A549 (cell line): ENCODE results near the gene SEPTIN12. TPM values are rescaled to one million over a fixed set of nuclear protein-coding genes. Genes with fewer than 3 reads are reported as not detected.

ENCODE experiments used
- ATAC-seq, 2 experiments: fragments of 200-7000 bp in 1 of 2; fragments of >200 bp in 1 of 2; cut with Nextera tagmentation in 1 of 2; cut with Tn5 transposase in 1 of 2; 3 replicates each; pipeline versions ENCODE4 v1.8.0 to v1.9.1; 2018 to 2020; ENCODE audit warnings: mild to moderate bottlenecking in 1 of 2, moderate library complexity in 1 of 2
- CTCF ChIA-PET: fragments of 300-600 bp; sonication (Branson Sonifier 250); formaldehyde crosslinking; extraction: SDS; loops from one replicate; lab custom pipeline; 2021; ENCODE audit warnings: antibody characterized with exemption, inconsistent platforms; lab: Yijun Ruan, JAX
- POLR2A ChIA-PET: fragments of 350-600 bp; formaldehyde crosslinking; extraction: SDS; loops from one replicate; lab custom pipeline; 2021; ENCODE audit warnings: antibody characterized with exemption, inconsistent platforms; lab: Yijun Ruan, JAX
- DNase-seq, 2 experiments: peaks; one replicate each; pipeline versions ENCODE4 v3.0.0 to v3.0.0-alpha.2; 2011 to 2016; ENCODE audit warnings: low read depth in 1 of 2, low spot score in 1 of 2
- FAIRE-seq: peaks from 2 replicates; lab custom pipeline; 2011; peaks lifted over from hg19 to GRCh38; lab: Jason Lieb, UNC
- H3K27ac ChIP-seq, 2 experiments: fragments of >200 bp; sonication (Bioruptor Twin); formaldehyde crosslinking; 3 replicates each; pipeline ENCODE4 v1.5.1; 2016 to 2017
- H3K4me1 ChIP-seq: fragments of >200 bp; sonication (Bioruptor Twin); formaldehyde crosslinking; 3 replicates; pipeline ENCODE4 v1.6.1; 2016
- H3K4me2 ChIP-seq: fragments of >200 bp; sonication (Bioruptor Twin); formaldehyde crosslinking; 3 replicates; pipeline ENCODE4 v1.6.1; 2016
- H3K4me3 ChIP-seq: fragments of >200 bp; sonication (Bioruptor Twin); formaldehyde crosslinking; 3 replicates; pipeline ENCODE4 v1.5.1; 2016
- H3K9me3 ChIP-seq: fragments of >200 bp; sonication (Bioruptor Twin); formaldehyde crosslinking; 3 replicates; pipeline ENCODE4 v1.6.1; 2016
- BHLHE40 ChIP-seq: IDR thresholded peaks from 2 replicates; pipeline ENCODE4 v1.6.1; 2012; ENCODE audit warnings: low read depth, low read length, inconsistent platforms
- CBX8 ChIP-seq: fragments of 200-600 bp; sonication (generic); IDR thresholded peaks from 2 replicates; pipeline ENCODE4 v1.6.1; 2016
- EHF ChIP-seq: fragments of 250-450 bp; sonication (Bioruptor Pico); IDR thresholded peaks from 2 replicates; pipeline ENCODE4 v1.5.0; 2020; ENCODE audit warnings: mild to moderate bottlenecking
- EP300 ChIP-seq, 2 experiments: fragments of >200 bp; sonication (Bioruptor Twin); formaldehyde crosslinking; IDR thresholded peaks; 2 replicates in 1 of 2; 3 replicates in 1 of 2; pipeline ENCODE4 v1.6.1; 2016 to 2017
- FOSL2 ChIP-seq, 2 experiments: fragments of 450-650 bp in 1 of 2; fragments of >200 bp in 1 of 2; sonication (Bioruptor Twin) in 1 of 2; formaldehyde crosslinking; IDR thresholded peaks; 2 replicates each; pipeline versions ENCODE4 v1.5.0 to v1.6.1; 2016 to 2020; ENCODE audit warnings: mild to moderate bottlenecking in 1 of 2, moderate library complexity in 1 of 2
- GATA3 ChIP-seq: IDR thresholded peaks from 2 replicates; pipeline ENCODE4 v1.6.1; 2012; ENCODE audit warnings: borderline replicate concordance
- HOXB5 ChIP-seq: fragments of 250-450 bp; sonication (Bioruptor Pico); IDR thresholded peaks from 2 replicates; pipeline ENCODE4 v1.5.0; 2020; ENCODE audit warnings: mild to moderate bottlenecking, moderate library complexity
- JUN ChIP-seq, 2 experiments: fragments of >200 bp; sonication (Bioruptor Twin); formaldehyde crosslinking; IDR thresholded peaks; 2 replicates in 1 of 2; 3 replicates in 1 of 2; pipeline ENCODE4 v1.6.1; 2016 to 2017
- KDM1A ChIP-seq: fragments of 200-600 bp; sonication (generic); IDR thresholded peaks from 2 replicates; pipeline ENCODE4 v1.6.1; 2016; ENCODE audit warnings: low read depth, mild to moderate bottlenecking
- KDM5A ChIP-seq: fragments of 200-600 bp; sonication (generic); IDR thresholded peaks from 2 replicates; pipeline ENCODE4 v1.6.1; 2016; ENCODE audit warnings: antibody characterized with exemption, mild to moderate bottlenecking
- MAFK ChIP-seq: fragments of 450-650 bp; IDR thresholded peaks from 2 replicates; pipeline ENCODE4 v1.6.1; 2014; ENCODE audit not compliant: partially characterized antibody
- POLR2A ChIP-seq: IDR thresholded peaks from 2 replicates; pipeline ENCODE4 v1.6.1; 2012; ENCODE audit warnings: mild to moderate bottlenecking, low read length
- RAD21 ChIP-seq, 2 experiments: fragments of >200 bp in 1 of 2; sonication (Bioruptor Twin) in 1 of 2; formaldehyde crosslinking in 1 of 2; IDR thresholded peaks in 1 of 2; conservative IDR thresholded peaks in 1 of 2; 2 replicates in 1 of 2; 3 replicates in 1 of 2; pipeline ENCODE4 v1.6.1; 2012 to 2018; ENCODE audit warnings: inconsistent platforms in 1 of 2
- RFX5 ChIP-seq: fragments of 450-650 bp; IDR thresholded peaks from 2 replicates; pipeline ENCODE4 v1.7.1; 2014; ENCODE audit warnings: antibody characterized with exemption, mild to moderate bottlenecking, moderate library complexity
- RNF2 ChIP-seq: fragments of 200-600 bp; sonication (generic); IDR thresholded peaks from 2 replicates; pipeline ENCODE4 v1.6.1; 2016; ENCODE audit warnings: low read depth, mild to moderate bottlenecking, antibody characterized with exemption, moderate library complexity, borderline replicate concordance
- SREBF2 ChIP-seq: fragments of 450-650 bp; IDR thresholded peaks from 2 replicates; pipeline ENCODE4 v1.6.1; 2014; ENCODE audit warnings: mild to moderate bottlenecking, moderate library complexity
- ZC3H11A ChIP-seq: fragments of 450-650 bp; IDR thresholded peaks from 2 replicates; pipeline ENCODE4 v1.6.1; 2014; ENCODE audit warnings: antibody characterized with exemption, mild to moderate bottlenecking
- WGBS: methylation state at CpG from one replicate; pipeline ENCODE4 v1.1.6; 2017; ENCODE audit errors: missing lambda C conversion rate; 5-methylcytosine and 5-hydroxymethylcytosine counted together
- polyA plus RNA-seq, 4 experiments: library from polyadenylated mRNA; depleted of rRNA in 3 of 4; stranded (reverse); fragments of >200 nt; fragmentation: RNase III in 1 of 4; extraction: RNeasy Plus Mini Kit Qiagen cat#74134 plus additional on column Dnase treatment in 1 of 4; gene quantifications; 2 replicates in 3 of 4; 3 replicates in 1 of 4; pipeline ENCODE4 v1.2.3, GENCODE V29; 2011 to 2017
- TF ChIP-seq, protein P1 (sequence below): fragments of 450-650 bp; IDR thresholded peaks from 2 replicates; pipeline ENCODE4 v1.6.1; 2014; ENCODE audit warnings: antibody characterized with exemption
- TF ChIP-seq, protein P2 (sequence below): fragments of 250-450 bp; sonication (Bioruptor Pico); IDR thresholded peaks from 2 replicates; pipeline ENCODE4 v1.5.0; 2020; ENCODE audit warnings: low read depth, mild to moderate bottlenecking, moderate library complexity
- TF ChIP-seq, protein P3 (sequence below): fragments of >200 bp; sonication (Bioruptor Twin); formaldehyde crosslinking; IDR thresholded peaks from 3 replicates; pipeline ENCODE4 v1.5.1; 2016
- TF ChIP-seq, protein P4 (sequence below): fragments of >200 bp; sonication (Bioruptor Twin); formaldehyde crosslinking; IDR thresholded peaks from 2 replicates; pipeline ENCODE4 v1.6.1; 2016

Gene SEPTIN12
- polyA plus RNA-seq, 2 of the 4 experiments (the other 2 are of a cell fraction): 0.14 TPM; not detected in 1

DNA sequence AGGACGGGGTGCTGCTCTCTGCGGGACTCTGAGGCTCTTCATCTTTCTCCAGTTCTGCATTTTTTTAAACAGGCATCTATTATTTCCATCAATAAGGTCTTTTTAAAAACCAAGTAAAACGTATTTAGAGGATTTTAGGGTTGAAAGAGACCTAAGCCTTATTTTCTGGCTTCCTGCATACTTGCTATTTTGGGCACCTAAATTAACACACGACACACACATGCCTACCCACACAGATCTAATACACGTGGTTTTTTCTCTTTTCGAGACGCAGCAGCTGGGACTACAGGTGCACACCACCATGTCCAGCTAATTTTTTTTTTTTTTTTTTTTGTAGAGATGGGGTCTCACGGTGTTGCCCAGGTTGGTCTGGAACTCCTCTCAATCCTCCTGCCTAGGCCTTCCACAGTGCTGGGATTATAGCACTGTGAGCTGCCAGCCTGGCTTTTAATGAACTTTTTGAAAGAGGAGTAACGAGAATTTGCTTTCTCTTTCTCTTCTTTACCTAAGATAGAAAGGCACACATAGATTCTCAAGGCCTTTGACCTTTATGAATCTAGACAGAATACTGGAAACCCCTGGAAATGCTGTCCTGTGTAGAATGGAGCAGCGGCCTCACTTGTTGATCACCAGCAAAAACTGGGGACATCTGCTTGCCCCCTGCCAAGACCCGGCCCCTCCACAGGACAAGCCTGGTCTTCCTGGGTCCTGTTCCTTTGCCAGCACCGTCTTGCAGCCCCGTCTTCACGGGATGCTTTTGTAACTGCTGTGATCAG is 40.1 kb downstream of the SEPTIN12 start:
- ChIA-PET CTCF (interaction anchor here (1.3 to 1.6 kb wide), 2 partner anchors 8 to 21 kb away, joined by 3 to 5 read pairs; no protein-coding TSS in a partner anchor), POLR2A (interaction anchor here (0.7 to 1.5 kb wide), 2 partner anchors 13 to 21 kb away, joined by 3 to 7 read pairs; partner anchors contain the start of gene DNAAF8)
- Histone ChIP-seq H3K4me1 (no peaks in the 10 kb centered on the region), H3K4me3 (no peak overlapping the region), H3K27ac (no peak overlapping the region), H3K4me2 (no peak overlapping the region), H3K9me3 (no peaks in the 10 kb centered on the region)
- 88% methylated on average over 14 of the region's 14 CpGs for WGBS
- no peak for FAIRE-seq
- ATAC-seq: no peak
- TF ChIP-seq KDM1A (no peak), SREBF2 (no peak)
- TF ChIP-seq, protein P1, sequence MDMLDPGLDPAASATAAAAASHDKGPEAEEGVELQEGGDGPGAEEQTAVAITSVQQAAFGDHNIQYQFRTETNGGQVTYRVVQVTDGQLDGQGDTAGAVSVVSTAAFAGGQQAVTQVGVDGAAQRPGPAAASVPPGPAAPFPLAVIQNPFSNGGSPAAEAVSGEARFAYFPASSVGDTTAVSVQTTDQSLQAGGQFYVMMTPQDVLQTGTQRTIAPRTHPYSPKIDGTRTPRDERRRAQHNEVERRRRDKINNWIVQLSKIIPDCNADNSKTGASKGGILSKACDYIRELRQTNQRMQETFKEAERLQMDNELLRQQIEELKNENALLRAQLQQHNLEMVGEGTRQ: no peak
- DNase-seq: no peak

DNA sequence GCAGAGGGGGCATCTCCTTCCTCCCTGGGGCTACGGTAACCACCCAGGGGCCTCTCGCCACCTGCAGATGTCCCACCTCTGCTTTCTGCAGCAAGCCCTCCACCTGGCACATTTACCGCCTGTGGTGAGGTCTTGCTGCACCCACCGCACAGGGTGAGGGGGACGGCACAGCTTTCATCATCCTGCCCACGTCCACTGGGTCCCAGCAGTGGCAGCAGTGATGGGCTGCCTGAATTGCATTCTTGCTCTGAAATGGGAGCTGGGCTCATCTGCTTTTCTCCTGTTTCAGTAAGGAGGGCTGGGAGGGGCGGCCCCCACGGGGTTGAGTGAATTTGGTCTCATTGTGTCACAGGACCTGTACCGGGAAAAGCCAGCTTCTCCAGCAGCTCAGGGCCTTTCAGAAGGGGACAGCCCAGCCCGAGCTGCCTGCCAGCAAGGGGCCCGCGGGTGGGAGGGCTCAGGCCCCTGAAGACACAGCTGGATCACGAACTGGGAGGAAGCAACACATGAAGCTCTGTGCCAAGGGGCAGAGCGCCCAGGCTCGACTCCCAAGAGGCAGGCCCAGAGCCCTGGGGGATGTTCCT is 41.1 kb downstream of the SEPTIN12 start:
- no peak for DNase-seq
- H3K4me2 ChIP-seq: no peak overlapping the region
- no peak for TF ChIP-seq ZC3H11A
- no peak for TF ChIP-seq RFX5
- no peak for TF ChIP-seq POLR2A
- TF ChIP-seq FOSL2 (IDR thresholded peaks at IDR 0.05): no peak
- no peak for TF ChIP-seq FOSL2 (CRISPR knock-in tag; IDR thresholded peaks at IDR 0.05)
- no peak for TF ChIP-seq JUN (IDR thresholded peaks at IDR 0.05)
- no peak for TF ChIP-seq CBX8
- no peak for TF ChIP-seq GATA3
- TF ChIP-seq EHF (CRISPR knock-in tag): no peak
- TF ChIP-seq, protein P2, sequence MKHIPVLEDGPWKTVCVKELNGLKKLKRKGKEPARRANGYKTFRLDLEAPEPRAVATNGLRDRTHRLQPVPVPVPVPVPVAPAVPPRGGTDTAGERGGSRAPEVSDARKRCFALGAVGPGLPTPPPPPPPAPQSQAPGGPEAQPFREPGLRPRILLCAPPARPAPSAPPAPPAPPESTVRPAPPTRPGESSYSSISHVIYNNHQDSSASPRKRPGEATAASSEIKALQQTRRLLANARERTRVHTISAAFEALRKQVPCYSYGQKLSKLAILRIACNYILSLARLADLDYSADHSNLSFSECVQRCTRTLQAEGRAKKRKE (CRISPR knock-in tag): no peak
- TF ChIP-seq, protein P3, sequence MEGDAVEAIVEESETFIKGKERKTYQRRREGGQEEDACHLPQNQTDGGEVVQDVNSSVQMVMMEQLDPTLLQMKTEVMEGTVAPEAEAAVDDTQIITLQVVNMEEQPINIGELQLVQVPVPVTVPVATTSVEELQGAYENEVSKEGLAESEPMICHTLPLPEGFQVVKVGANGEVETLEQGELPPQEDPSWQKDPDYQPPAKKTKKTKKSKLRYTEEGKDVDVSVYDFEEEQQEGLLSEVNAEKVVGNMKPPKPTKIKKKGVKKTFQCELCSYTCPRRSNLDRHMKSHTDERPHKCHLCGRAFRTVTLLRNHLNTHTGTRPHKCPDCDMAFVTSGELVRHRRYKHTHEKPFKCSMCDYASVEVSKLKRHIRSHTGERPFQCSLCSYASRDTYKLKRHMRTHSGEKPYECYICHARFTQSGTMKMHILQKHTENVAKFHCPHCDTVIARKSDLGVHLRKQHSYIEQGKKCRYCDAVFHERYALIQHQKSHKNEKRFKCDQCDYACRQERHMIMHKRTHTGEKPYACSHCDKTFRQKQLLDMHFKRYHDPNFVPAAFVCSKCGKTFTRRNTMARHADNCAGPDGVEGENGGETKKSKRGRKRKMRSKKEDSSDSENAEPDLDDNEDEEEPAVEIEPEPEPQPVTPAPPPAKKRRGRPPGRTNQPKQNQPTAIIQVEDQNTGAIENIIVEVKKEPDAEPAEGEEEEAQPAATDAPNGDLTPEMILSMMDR: no peak
- no peak for TF ChIP-seq HOXB5 (CRISPR knock-in tag)
- no peak for TF ChIP-seq RNF2
- no peak for TF ChIP-seq BHLHE40
- TF ChIP-seq RAD21 (conservative IDR thresholded peaks at IDR 0.05 in 1 of 2, IDR thresholded peaks at IDR 0.05 in 1 of 2): no peak
- TF ChIP-seq, protein P4, sequence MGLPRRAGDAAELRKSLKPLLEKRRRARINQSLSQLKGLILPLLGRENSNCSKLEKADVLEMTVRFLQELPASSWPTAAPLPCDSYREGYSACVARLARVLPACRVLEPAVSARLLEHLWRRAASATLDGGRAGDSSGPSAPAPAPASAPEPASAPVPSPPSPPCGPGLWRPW: no peak
- no peak for TF ChIP-seq MAFK
- TF ChIP-seq KDM5A: no peak
- no peak for TF ChIP-seq EP300 (IDR thresholded peaks at IDR 0.05)
- TF ChIP-seq, all 56 proteins: peak for 0
- ChIA-PET CTCF (interaction anchor here (1.0 to 1.6 kb wide), 3 partner anchors 9 to 208 kb away, joined by 3 to 5 read pairs (median 3); no protein-coding TSS in a partner anchor), POLR2A (interaction anchor here (0.7 to 1.5 kb wide), 2 partner anchors 12 to 22 kb away, joined by 3 to 7 read pairs; partner anchors contain the start of gene DNAAF8)
- no peak overlapping the region for H3K27ac ChIP-seq
- FAIRE-seq (no peak), ATAC-seq (no peak)
- no peaks in the 10 kb centered on the region for H3K9me3 ChIP-seq
- no peaks in the 10 kb centered on the region for H3K4me1 ChIP-seq
- WGBS: 84% methylated on average over 7 of the region's 15 CpGs
- no peak overlapping the region for H3K4me3 ChIP-seq
